ENCODE results near the gene RIMS4.

Gene RIMS4

GRCh38 chr20:44736170-44737021 is 74.0 kb downstream of the RIMS4 start:
- no peak for TF ChIP-seq CTCF (conservative IDR thresholded peaks at IDR 0.05; ENCODE audit: low read depth, low read length)
- H3K4me3 ChIP-seq (ENCODE audit: low read length) = no peak overlapping the region
- DNase-seq (ENCODE audit: low read depth) = no peak

GRCh38 chr20:44735816-44736169 is 74.6 kb downstream of the RIMS4 start:
- no peak overlapping the region for H3K4me3 ChIP-seq (ENCODE audit: low read length)
- TF ChIP-seq CTCF (conservative IDR thresholded peaks at IDR 0.05; ENCODE audit: low read depth, low read length) = no peak
- DNase-seq (ENCODE audit: low read depth) = no peak

- DNase-seq (ENCODE audit: low read depth) = peak; percentile 60
Measured at GRCh38 chr20:44734938-44735337, 75.4 kb downstream of the RIMS4 start.

GRCh38 chr20:44733341-44734069 is 76.8 kb downstream of the RIMS4 start:
- DNase-seq (ENCODE audit: low read depth) = no peak
- no peak overlapping the region for H3K4me3 ChIP-seq (ENCODE audit: low read length)
- TF ChIP-seq CTCF (conservative IDR thresholded peaks at IDR 0.05; ENCODE audit: low read depth, low read length) = peak; percentile 97

More at GRCh38 chr20:44734938-44735337, 75.4 kb downstream of the RIMS4 start:
- peak; percentile 47 for TF ChIP-seq CTCF (conservative IDR thresholded peaks at IDR 0.05; ENCODE audit: low read depth, low read length)
- no peak overlapping the region for H3K4me3 ChIP-seq (ENCODE audit: low read length)

GRCh38 chr20:44732327-44732726 is 78.0 kb downstream of the RIMS4 start:
- H3K4me3 ChIP-seq (ENCODE audit: low read length) = no peak overlapping the region
- DNase-seq (ENCODE audit: low read depth) = no peak
- no peak for TF ChIP-seq CTCF (conservative IDR thresholded peaks at IDR 0.05; ENCODE audit: low read depth, low read length)

- no peak overlapping the region for H3K4me3 ChIP-seq (ENCODE audit: low read length)
- DNase-seq (ENCODE audit: low read depth) = no peak
- TF ChIP-seq CTCF (conservative IDR thresholded peaks at IDR 0.05; ENCODE audit: low read depth, low read length) = no peak
Measured at GRCh38 chr20:44731657-44732056, 78.7 kb downstream of the RIMS4 start.

Data from retinal pigment epithelial cell (primary cell).